AG04450 (cell line): ENCODE results near the gene BCO2. TPM values are rescaled to one million over a fixed set of nuclear protein-coding genes. Genes with fewer than 3 reads are reported as not detected.

Experiments used
- CTCF ChIA-PET: fragments of 300-600, 350-600 bp; formaldehyde crosslinking; extraction: SDS; loops from one replicate; lab custom pipeline; 2022; ENCODE audit warnings: antibody characterized with exemption, inconsistent platforms; lab: Charles Lee
- POLR2A ChIA-PET: fragments of 350-600 bp; formaldehyde crosslinking; extraction: SDS; loops from one replicate; lab custom pipeline; 2021; ENCODE audit warnings: antibody characterized with exemption, inconsistent platforms; lab: Yijun Ruan, JAX
- DNase-seq: peaks from one replicate; pipeline ENCODE4 v3.0.0-alpha.2; 2011; ENCODE audit warnings: low read depth, low spot score
- H3K27ac ChIP-seq: one replicate; pipeline ENCODE4 v1.5.1; 2012; ENCODE audit warnings: low read depth, low read length, control low read depth
- H3K27me3 ChIP-seq: one replicate; pipeline ENCODE4 v1.6.0; 2012; ENCODE audit warnings: low read length; ENCODE audit not compliant: control insufficient read depth, insufficient read depth
- H3K4me3 ChIP-seq: 2 replicates; pipeline ENCODE4 v1.5.1; 2011; ENCODE audit warnings: mild to moderate bottlenecking, low read depth, low read length, control low read depth
- H3K9me3 ChIP-seq: 2 replicates; pipeline ENCODE4 v1.5.1; 2012; ENCODE audit warnings: low read length; ENCODE audit not compliant: control insufficient read depth, insufficient read depth
- polyA plus RNA-seq: library from polyadenylated mRNA; depleted of rRNA; stranded (reverse); fragments of >200 nt; gene quantifications from 2 replicates; pipeline ENCODE4 v1.2.3, GENCODE V29; 2011
- TF ChIP-seq, protein P1 (sequence below): IDR thresholded peaks from 2 replicates; pipeline ENCODE4 v1.5.1; 2011; ENCODE audit warnings: low read depth, low read length, control low read depth, inconsistent platforms

Gene BCO2
- polyA plus RNA-seq, 1 experiment, result 1.3 TPM

- Histone ChIP-seq H3K9me3 (peaks cover 3% of the 10 kb centered on the region; the same call in 1 of the 2 replicates), H3K27ac (no peak overlapping the region), H3K27me3 (no peaks in the 10 kb centered on the region), H3K4me3 (no peak overlapping the region)
- no peak for DNase-seq
- POLR2A ChIA-PET, result interaction anchor here (0.7 kb wide), 1 partner anchor 42 kb away, joined by 4 read pairs; no protein-coding TSS in a partner anchor
- TF ChIP-seq, protein P1, sequence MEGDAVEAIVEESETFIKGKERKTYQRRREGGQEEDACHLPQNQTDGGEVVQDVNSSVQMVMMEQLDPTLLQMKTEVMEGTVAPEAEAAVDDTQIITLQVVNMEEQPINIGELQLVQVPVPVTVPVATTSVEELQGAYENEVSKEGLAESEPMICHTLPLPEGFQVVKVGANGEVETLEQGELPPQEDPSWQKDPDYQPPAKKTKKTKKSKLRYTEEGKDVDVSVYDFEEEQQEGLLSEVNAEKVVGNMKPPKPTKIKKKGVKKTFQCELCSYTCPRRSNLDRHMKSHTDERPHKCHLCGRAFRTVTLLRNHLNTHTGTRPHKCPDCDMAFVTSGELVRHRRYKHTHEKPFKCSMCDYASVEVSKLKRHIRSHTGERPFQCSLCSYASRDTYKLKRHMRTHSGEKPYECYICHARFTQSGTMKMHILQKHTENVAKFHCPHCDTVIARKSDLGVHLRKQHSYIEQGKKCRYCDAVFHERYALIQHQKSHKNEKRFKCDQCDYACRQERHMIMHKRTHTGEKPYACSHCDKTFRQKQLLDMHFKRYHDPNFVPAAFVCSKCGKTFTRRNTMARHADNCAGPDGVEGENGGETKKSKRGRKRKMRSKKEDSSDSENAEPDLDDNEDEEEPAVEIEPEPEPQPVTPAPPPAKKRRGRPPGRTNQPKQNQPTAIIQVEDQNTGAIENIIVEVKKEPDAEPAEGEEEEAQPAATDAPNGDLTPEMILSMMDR, result no peak
- CTCF ChIA-PET, result interaction anchor here (1.5 to 3.1 kb wide), 2 partner anchors 13 to 49 kb away, joined by 4 to 12 read pairs; partner anchors contain the start of gene BCO2
Observed at GRCh38 chr11:112162761-112163546, 12.4 kb upstream of the BCO2 start.

- no peaks in the 10 kb centered on the region for H3K27me3 ChIP-seq
- no peak for DNase-seq
- H3K27ac ChIP-seq, result no peak within 1 kb of the TSS
- TF ChIP-seq, protein P1, result no peak
- no peak within 1 kb of the TSS for H3K4me3 ChIP-seq
- ChIA-PET CTCF (interaction anchor here (1.5 to 3.1 kb wide), 2 partner anchors 11 to 50 kb away, joined by 4 to 12 read pairs; partner anchors contain the start of gene BCO2), POLR2A (interaction anchor here (0.7 kb wide), 1 partner anchor 44 kb away, joined by 4 read pairs; no protein-coding TSS in a partner anchor)
- peaks cover 3% of the 10 kb centered on the region; the same call in 1 of the 2 replicates for H3K9me3 ChIP-seq
Observed at GRCh38 chr11:112163875-112164685, 11.2 kb upstream of the BCO2 start, which contains the start of gene IL18. Gene IL18 (minus strand): TSS chr11:112164094. CDS start chr11:112155053, 9,041 bp downstream.

GRCh38 chr11:112165049-112165448 lies 10.3 kb upstream of the BCO2 start:
- POLR2A ChIA-PET, result no interaction called here
- no peak overlapping the region for H3K4me3 ChIP-seq
- peaks cover 3% of the 10 kb centered on the region; the same call in 1 of the 2 replicates for H3K9me3 ChIP-seq
- no peak overlapping the region for H3K27ac ChIP-seq
- CTCF ChIA-PET, result interaction anchor here (0.8 to 3.1 kb wide), 2 partner anchors 10 to 44 kb away, joined by 3 to 12 read pairs; partner anchors contain the start of gene BCO2
- DNase-seq, result no peak
- TF ChIP-seq, protein P1, result no peak
- no peaks in the 10 kb centered on the region for H3K27me3 ChIP-seq

DNA sequence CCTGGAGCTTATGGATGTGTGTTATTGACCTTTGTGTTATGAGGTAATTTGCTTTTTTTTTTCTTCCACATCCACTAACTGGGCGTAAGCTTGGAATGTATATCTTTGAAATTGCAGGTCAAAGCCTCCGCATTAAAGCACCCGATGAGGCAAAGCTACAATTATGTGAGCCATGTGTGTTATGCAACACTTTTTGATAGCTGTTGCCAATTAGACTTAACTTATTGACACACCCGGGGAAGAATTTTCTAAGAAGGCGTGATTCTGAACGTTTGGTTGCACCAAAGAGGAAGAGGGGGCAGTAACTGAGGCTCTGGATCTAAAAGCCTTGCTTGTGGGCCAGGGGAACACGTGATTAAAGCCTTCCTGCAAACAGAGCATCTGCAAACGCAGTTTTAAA lies 8.8 kb upstream of the BCO2 start:
- Histone ChIP-seq H3K27me3 (no peaks in the 10 kb centered on the region), H3K27ac (no peak overlapping the region), H3K9me3 (peaks cover 3% of the 10 kb centered on the region; the same call in 1 of the 2 replicates), H3K4me3 (no peak overlapping the region)
- TF ChIP-seq, protein P1, result no peak
- DNase-seq, result no peak
- CTCF ChIA-PET, result interaction anchor here (1.0 to 1.1 kb wide), 2 partner anchors 53 to 114 kb away, joined by 3 read pairs; no protein-coding TSS in a partner anchor
- POLR2A ChIA-PET, result interaction anchor here (0.5 to 1.1 kb wide), 3 partner anchors 9 to 480 kb away, joined by 3 to 7 read pairs (median 4); no protein-coding TSS in a partner anchor
